ENCODE data around the gene LRRC37A3. TPM values are rescaled to one million over a fixed set of nuclear protein-coding genes. Genes with fewer than 3 reads are reported as not detected.
"Not testable (repeated sequence)": the region's sequence is repeated elsewhere in the genome, so short reads cannot be mapped to it uniquely, and the experiment has no call there.

Gene LRRC37A3
- total and polyA plus RNA-seq, 12 donors, result 1.4 to 19.1 (median 5.9) TPM

- Histone ChIP-seq H3K36me3 (replicated peaks in 1 of 2) (no peaks in the 10 kb centered on the region), H3K27ac (peak overlapping the region; percentile 57 to 95 (median 94)), H3K4me3 (peak overlapping the region in 2 of 4 donors; percentile 60 to 86), H3K4me1 (replicated peaks in 1 of 2) (peaks cover 0 to 4% of the 10 kb centered on the region in 2 donors), H3K9me3 (replicated peaks in 1 of 3) (no peaks in the 10 kb centered on the region), H3K27me3 (no peaks in the 10 kb centered on the region)
- DNase-seq, result peak in 5 of 7 donors; percentile 21 to 47 (median 36)
- WGBS, 4 donors, result 78 to 85% (median 82%) methylated on average over 9 of the region's 9 CpGs
- intact Hi-C loops (cut with DNase I), result no loop called here
- TF ChIP-seq, protein P1, sequence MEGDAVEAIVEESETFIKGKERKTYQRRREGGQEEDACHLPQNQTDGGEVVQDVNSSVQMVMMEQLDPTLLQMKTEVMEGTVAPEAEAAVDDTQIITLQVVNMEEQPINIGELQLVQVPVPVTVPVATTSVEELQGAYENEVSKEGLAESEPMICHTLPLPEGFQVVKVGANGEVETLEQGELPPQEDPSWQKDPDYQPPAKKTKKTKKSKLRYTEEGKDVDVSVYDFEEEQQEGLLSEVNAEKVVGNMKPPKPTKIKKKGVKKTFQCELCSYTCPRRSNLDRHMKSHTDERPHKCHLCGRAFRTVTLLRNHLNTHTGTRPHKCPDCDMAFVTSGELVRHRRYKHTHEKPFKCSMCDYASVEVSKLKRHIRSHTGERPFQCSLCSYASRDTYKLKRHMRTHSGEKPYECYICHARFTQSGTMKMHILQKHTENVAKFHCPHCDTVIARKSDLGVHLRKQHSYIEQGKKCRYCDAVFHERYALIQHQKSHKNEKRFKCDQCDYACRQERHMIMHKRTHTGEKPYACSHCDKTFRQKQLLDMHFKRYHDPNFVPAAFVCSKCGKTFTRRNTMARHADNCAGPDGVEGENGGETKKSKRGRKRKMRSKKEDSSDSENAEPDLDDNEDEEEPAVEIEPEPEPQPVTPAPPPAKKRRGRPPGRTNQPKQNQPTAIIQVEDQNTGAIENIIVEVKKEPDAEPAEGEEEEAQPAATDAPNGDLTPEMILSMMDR (IDR thresholded peaks at IDR 0.05), result peak in 1 of 6 experiments; percentile 9
- no peak for TF ChIP-seq POLR2A (IDR thresholded peaks at IDR 0.05)
Observed at GRCh38 chr17:64920026-64920418, 744 bp upstream of the LRRC37A3 start.

- H3K4me1 ChIP-seq (replicated peaks in 1 of 2); H3K9me3 ChIP-seq (replicated peaks in 1 of 3); H3K27me3 ChIP-seq; intact Hi-C loops (cut with DNase I); H3K36me3 ChIP-seq (replicated peaks in 1 of 2): not testable (repeated sequence)
- DNase-seq, result peak in 5 of 7 donors; percentile 38 to 57 (median 47)
- 0 to 1% (median 0%) methylated on average over 1 to 47 of the region's 47 CpGs for WGBS, 4 donors
- Histone ChIP-seq H3K4me3 (peak overlapping the region in 3 of 4 donors; percentile 48 to 86 (median 60)), H3K27ac (peak overlapping the region; percentile 72 to 95 (median 94))
Observed at GRCh38 chr17:64918842-64919288, 413 bp downstream of the LRRC37A3 start.

DNA sequence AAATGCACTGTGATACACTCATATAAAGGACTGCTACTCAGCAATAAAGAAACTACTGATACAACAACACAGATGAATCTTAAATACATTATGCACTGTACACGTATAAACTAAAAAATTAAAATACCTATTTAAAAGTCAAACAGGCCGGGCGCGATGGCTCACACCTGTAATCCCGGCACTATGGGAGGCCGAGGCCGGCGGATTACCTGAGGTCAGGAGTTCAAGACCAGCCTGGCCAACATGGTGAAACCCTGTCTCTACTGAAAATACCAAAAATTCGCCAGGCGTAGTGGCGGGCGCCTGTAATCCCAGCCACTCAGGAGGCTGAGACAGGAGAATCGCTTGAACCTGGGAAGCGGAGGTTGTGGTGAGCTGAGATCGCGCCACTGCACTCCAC lies 1.7 kb downstream of the LRRC37A3 start:
- DNase-seq; intact Hi-C loops (cut with DNase I); H3K27me3 ChIP-seq; H3K36me3 ChIP-seq (replicated peaks in 1 of 2); H3K27ac ChIP-seq; H3K4me1 ChIP-seq (replicated peaks in 1 of 2); H3K4me3 ChIP-seq; H3K9me3 ChIP-seq (replicated peaks in 1 of 3): not testable (repeated sequence)
- WGBS, 4 donors, result 92 to 97% (median 94%) methylated on average over 12 to 14 of the region's 16 CpGs

- H3K9me3 ChIP-seq (replicated peaks in 1 of 3); H3K27ac ChIP-seq; H3K36me3 ChIP-seq (replicated peaks in 1 of 2); H3K4me1 ChIP-seq (replicated peaks in 1 of 2); H3K4me3 ChIP-seq; DNase-seq; intact Hi-C loops (cut with DNase I); H3K27me3 ChIP-seq: not testable (repeated sequence)
- WGBS, 4 donors, result 79 to 88% (median 83%) methylated on average over 1 of the region's 1 CpG
Observed at GRCh38 chr17:64915244-64915643, 4.0 kb downstream of the LRRC37A3 start.

DNA sequence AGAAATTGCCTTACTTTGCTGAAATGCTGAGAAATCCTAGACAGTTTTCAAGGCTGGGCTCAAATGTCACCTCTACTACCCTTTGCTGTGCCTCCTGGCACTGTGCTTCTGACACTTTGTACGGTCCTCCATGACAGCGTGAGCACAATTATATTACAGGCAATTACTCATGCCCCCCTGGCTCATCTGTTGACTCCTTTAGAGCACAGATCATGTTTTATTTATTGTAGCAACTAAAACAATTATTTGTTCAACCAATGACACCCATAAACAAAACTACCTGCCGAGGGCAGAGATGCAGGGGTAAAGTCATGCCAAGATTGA lies 9.1 kb downstream of the LRRC37A3 start:
- DNase-seq; H3K4me3 ChIP-seq; H3K9me3 ChIP-seq (replicated peaks in 1 of 3); H3K27ac ChIP-seq; H3K4me1 ChIP-seq (replicated peaks in 1 of 2); H3K27me3 ChIP-seq; H3K36me3 ChIP-seq (replicated peaks in 1 of 2); intact Hi-C loops (cut with DNase I): not testable (repeated sequence)
- WGBS, 4 donors, result 85 to 100% (median 92%) methylated on average over 1 of the region's 3 CpGs

DNA sequence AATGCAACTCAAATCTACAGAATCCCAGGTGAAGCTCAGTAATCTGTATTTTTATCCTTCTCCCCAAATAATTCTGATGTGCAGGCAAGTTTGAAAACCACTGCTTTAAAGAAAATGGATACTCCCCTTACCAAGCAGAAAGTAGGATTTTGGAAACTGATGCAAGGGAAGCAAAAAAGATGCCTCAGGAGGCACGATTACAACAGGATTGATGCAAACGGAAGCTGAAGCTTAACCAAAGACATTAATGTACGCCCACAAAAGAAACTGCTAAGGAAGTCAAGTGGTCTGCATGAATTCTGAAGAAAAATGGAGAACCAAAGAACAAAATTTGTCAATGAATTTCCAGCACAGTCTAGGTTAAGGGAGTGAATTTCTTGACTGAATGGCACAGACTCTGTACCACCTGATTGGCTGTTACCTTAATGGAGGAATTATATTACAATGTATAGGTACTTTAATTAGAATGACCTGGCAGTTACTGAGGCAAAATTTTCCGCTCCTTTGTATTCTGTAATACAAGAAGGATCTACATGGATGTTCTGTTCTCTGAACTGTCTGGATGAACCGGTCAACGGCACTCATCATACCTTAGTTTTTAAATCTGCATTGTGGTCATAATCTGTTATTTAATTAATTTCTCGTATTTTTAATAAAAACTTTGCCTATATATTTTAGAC lies 9.6 kb downstream of the LRRC37A3 start:
- intact Hi-C loops (cut with DNase I); DNase-seq; H3K4me1 ChIP-seq (replicated peaks in 1 of 2); H3K27ac ChIP-seq; H3K4me3 ChIP-seq; H3K27me3 ChIP-seq; H3K9me3 ChIP-seq (replicated peaks in 1 of 3); H3K36me3 ChIP-seq (replicated peaks in 1 of 2): not testable (repeated sequence)
- 84 to 92% (median 88%) methylated on average over 6 of the region's 7 CpGs for WGBS, 4 donors

DNA sequence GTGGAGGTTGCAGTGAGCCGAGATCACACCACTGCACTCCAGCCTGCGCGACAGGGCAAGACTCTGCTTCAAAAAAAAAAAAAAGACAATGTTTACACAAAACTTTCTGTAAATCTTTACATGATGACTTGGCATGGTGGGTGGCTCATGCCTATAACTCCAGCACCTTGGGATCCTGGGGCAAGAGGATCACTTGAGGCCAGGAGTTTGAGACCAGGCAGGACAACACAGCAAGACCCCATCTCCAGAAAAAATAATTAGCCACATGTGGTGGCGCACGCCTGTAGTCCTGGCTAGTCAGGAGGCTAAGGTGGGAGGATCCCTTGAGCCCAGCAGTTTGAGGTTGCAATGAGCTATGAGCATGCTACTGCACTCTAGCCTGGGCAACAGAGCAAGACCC lies 15.2 kb downstream of the LRRC37A3 start:
- H3K4me1 ChIP-seq (replicated peaks in 1 of 2); intact Hi-C loops (cut with DNase I); H3K27me3 ChIP-seq; DNase-seq; H3K27ac ChIP-seq; H3K9me3 ChIP-seq (replicated peaks in 1 of 3); H3K4me3 ChIP-seq; H3K36me3 ChIP-seq (replicated peaks in 1 of 2): not testable (repeated sequence)
- 92 to 100% (median 97%) methylated on average over 2 of the region's 5 CpGs for WGBS, 4 donors

- H3K27me3 ChIP-seq; H3K27ac ChIP-seq; H3K36me3 ChIP-seq (replicated peaks in 1 of 2); H3K9me3 ChIP-seq (replicated peaks in 1 of 3); intact Hi-C loops (cut with DNase I); H3K4me3 ChIP-seq; H3K4me1 ChIP-seq (replicated peaks in 1 of 2): not testable (repeated sequence)
- peak in 2 of 7 donors; percentile 16 to 18 for DNase-seq
- WGBS, 4 donors, result 92 to 97% (median 94%) methylated on average over 13 to 15 of the region's 15 CpGs
Observed at GRCh38 chr17:64897136-64897535, 22.1 kb downstream of the LRRC37A3 start.

GRCh38 chr17:64874210-64874609 lies 45.1 kb downstream of the LRRC37A3 start:
- 93 to 96% (median 96%) methylated on average over 6 to 29 of the region's 29 CpGs for WGBS, 4 donors
- H3K4me3 ChIP-seq; H3K36me3 ChIP-seq (replicated peaks in 1 of 2); intact Hi-C loops (cut with DNase I); H3K27ac ChIP-seq; H3K27me3 ChIP-seq; H3K9me3 ChIP-seq (replicated peaks in 1 of 3); H3K4me1 ChIP-seq (replicated peaks in 1 of 2); DNase-seq: not testable (repeated sequence)

All from adrenal gland (tissue), 12 donors.